ENCODE data around the gene KCNK1.

The KCNK1 gene

GRCh38 chr1:233636503-233636877 lies 22.6 kb downstream of the KCNK1 start:
- DNase-seq (ENCODE audit: low read depth) = no peak

GRCh38 chr1:233638513-233638912 lies 24.6 kb downstream of the KCNK1 start:
- DNase-seq (ENCODE audit: low read depth) = no peak

- no peak for DNase-seq (ENCODE audit: low read depth)
These were observed 25.7 kb downstream of the KCNK1 start for GRCh38 chr1:233639611-233640010.

- DNase-seq (ENCODE audit: low read depth) = no peak
These were observed 26.3 kb downstream of the KCNK1 start for GRCh38 chr1:233640179-233640578.

- DNase-seq (ENCODE audit: low read depth) = no peak
These were observed 27.1 kb downstream of the KCNK1 start for GRCh38 chr1:233641029-233641428.

GRCh38 chr1:233647073-233647472 lies 33.2 kb downstream of the KCNK1 start:
- no peak for DNase-seq (ENCODE audit: low read depth)

- DNase-seq (ENCODE audit: low read depth) = no peak
These were observed 33.7 kb downstream of the KCNK1 start for GRCh38 chr1:233647636-233648035.

GRCh38 chr1:233651061-233651460 lies 37.2 kb downstream of the KCNK1 start:
- no peak for DNase-seq (ENCODE audit: low read depth)

GRCh38 chr1:233651563-233652233 lies 37.8 kb downstream of the KCNK1 start:
- DNase-seq (ENCODE audit: low read depth) = no peak

- DNase-seq (ENCODE audit: low read depth) = no peak
These were observed 38.6 kb downstream of the KCNK1 start for GRCh38 chr1:233652526-233652925.

- DNase-seq (ENCODE audit: low read depth) = no peak
These were observed 40.9 kb downstream of the KCNK1 start for GRCh38 chr1:233654658-233655280.

- DNase-seq (ENCODE audit: low read depth) = no peak
These were observed 41.4 kb downstream of the KCNK1 start for GRCh38 chr1:233655301-233655740.

- no peak for DNase-seq (ENCODE audit: low read depth)
These were observed 42.2 kb downstream of the KCNK1 start for GRCh38 chr1:233656032-233656635.

- no peak for DNase-seq (ENCODE audit: low read depth)
These were observed 42.8 kb downstream of the KCNK1 start for GRCh38 chr1:233656687-233657086.

- no peak for DNase-seq (ENCODE audit: low read depth)
These were observed 43.6 kb downstream of the KCNK1 start for GRCh38 chr1:233657466-233657865.

GRCh38 chr1:233659495-233659894 lies 45.6 kb downstream of the KCNK1 start:
- no peak for DNase-seq (ENCODE audit: low read depth)

- no peak for DNase-seq (ENCODE audit: low read depth)
These were observed 47.7 kb downstream of the KCNK1 start for GRCh38 chr1:233661376-233662159.

GRCh38 chr1:233662575-233663304 lies 48.8 kb downstream of the KCNK1 start:
- no peak for DNase-seq (ENCODE audit: low read depth)

GRCh38 chr1:233664253-233664652 lies 50.3 kb downstream of the KCNK1 start:
- no peak for DNase-seq (ENCODE audit: low read depth)

- DNase-seq (ENCODE audit: low read depth) = no peak
These were observed 51.1 kb downstream of the KCNK1 start for GRCh38 chr1:233664804-233665574.

GRCh38 chr1:233665575-233666270 lies 51.8 kb downstream of the KCNK1 start:
- DNase-seq (ENCODE audit: low read depth) = no peak
